IPS DF 4.7 (cell line): ENCODE results near the gene NPLOC4.
A peak's percentile ranks its signal among the peaks of the same experiment; 100 is the strongest.
"Not testable (repeated sequence)": the region's sequence is repeated elsewhere in the genome, so short reads cannot be mapped to it uniquely, and the experiment has no call there.

Experiments
- DNase-seq: peaks from one replicate; pipeline ENCODE4 v3.0.0-alpha.2; 2013; ENCODE audit warnings: low spot score; ENCODE audit errors: extremely low read depth

NPLOC4 gene

GRCh38 chr17:81635973-81636504, 873 bp downstream of the NPLOC4 start:
- no peak for DNase-seq

GRCh38 chr17:81635431-81635830, 1.5 kb downstream of the NPLOC4 start:
- no peak for DNase-seq

GRCh38 chr17:81631482-81631881, 5.4 kb downstream of the NPLOC4 start:
- DNase-seq: no peak

GRCh38 chr17:81630274-81630673, 6.6 kb downstream of the NPLOC4 start:
- no peak for DNase-seq

- no peak for DNase-seq
Measured at GRCh38 chr17:81621494-81622130, 15.3 kb downstream of the NPLOC4 start.

- DNase-seq: not testable (repeated sequence)
Measured at GRCh38 chr17:81618307-81618706, 18.6 kb downstream of the NPLOC4 start.

- DNase-seq: no peak
Measured at GRCh38 chr17:81616877-81617276, 20.0 kb downstream of the NPLOC4 start.

GRCh38 chr17:81615401-81615930, 21.4 kb downstream of the NPLOC4 start:
- DNase-seq: no peak

GRCh38 chr17:81612172-81612970, 24.5 kb downstream of the NPLOC4 start:
- DNase-seq: no peak

- no peak for DNase-seq
Measured at GRCh38 chr17:81609541-81610311, 27.2 kb downstream of the NPLOC4 start.

- DNase-seq: no peak
Measured at GRCh38 chr17:81608605-81609004, 28.3 kb downstream of the NPLOC4 start.

- no peak for DNase-seq
Measured at GRCh38 chr17:81608082-81608481, 28.8 kb downstream of the NPLOC4 start.

GRCh38 chr17:81607431-81607830, 29.5 kb downstream of the NPLOC4 start:
- no peak for DNase-seq

- DNase-seq: no peak
Measured at GRCh38 chr17:81603846-81604610, 32.9 kb downstream of the NPLOC4 start.

GRCh38 chr17:81601525-81602120, 35.3 kb downstream of the NPLOC4 start:
- peak; percentile 19 for DNase-seq

GRCh38 chr17:81599719-81600486, 37.0 kb downstream of the NPLOC4 start:
- no peak for DNase-seq

GRCh38 chr17:81593105-81593871, 43.6 kb downstream of the NPLOC4 start:
- DNase-seq: no peak

- DNase-seq: no peak
Measured at GRCh38 chr17:81591971-81592370, 44.9 kb downstream of the NPLOC4 start.

GRCh38 chr17:81590121-81590520, 46.8 kb downstream of the NPLOC4 start:
- DNase-seq: no peak
